Mesenchymal stem cell (in vitro differentiated cells and primary cell): ENCODE measurements around the gene SLC6A18.

Source experiments
- DNase-seq: peaks from one replicate; pipeline ENCODE4 v3.0.0-alpha.2; 2013
- H2AFZ ChIP-seq: one replicate; pipeline ENCODE4 v1.6.1; 2013; ENCODE audit warnings: low read depth, mild to moderate bottlenecking, control low read depth, inconsistent platforms, low read length, moderate library complexity
- H2AK5ac ChIP-seq: 2 replicates; pipeline ENCODE4 v1.6.1; 2013; ENCODE audit warnings: low read length, moderate library complexity, mild to moderate bottlenecking, inconsistent platforms; ENCODE audit not compliant: severe bottlenecking
- H2BK120ac ChIP-seq: one replicate; pipeline ENCODE4 v1.6.1; 2013; ENCODE audit warnings: low read depth, mild to moderate bottlenecking, inconsistent platforms, low read length, moderate library complexity
- H2BK12ac ChIP-seq, 2 experiments: one replicate each; pipeline ENCODE4 v1.6.1; 2013; ENCODE audit warnings: inconsistent platforms in 2 of 2, low read length in 2 of 2, mild to moderate bottlenecking in 2 of 2, moderate library complexity in 2 of 2, control low read depth in 1 of 2
- H2BK15ac ChIP-seq: one replicate; pipeline ENCODE4 v1.6.1; 2013; ENCODE audit warnings: mild to moderate bottlenecking, low read depth, inconsistent platforms; ENCODE audit not compliant: poor library complexity, severe bottlenecking
- H2BK5ac ChIP-seq: 2 replicates; pipeline ENCODE4 v1.6.1; 2013; ENCODE audit warnings: low read depth, mild to moderate bottlenecking, low read length, control low read depth, inconsistent platforms; ENCODE audit not compliant: poor library complexity, severe bottlenecking
- H3K14ac ChIP-seq, 2 experiments: one replicate each; pipeline ENCODE4 v1.6.1; 2013; ENCODE audit warnings: inconsistent platforms in 2 of 2, low read length in 2 of 2, control low read depth in 1 of 2, mild to moderate bottlenecking in 1 of 2, moderate library complexity in 1 of 2
- H3K18ac ChIP-seq, 2 experiments: one replicate each; pipeline ENCODE4 v1.6.1; 2013; ENCODE audit warnings: inconsistent platforms in 2 of 2, low read length in 2 of 2, control low read depth in 1 of 2, low read depth in 1 of 2, mild to moderate bottlenecking in 1 of 2
- H3K23ac ChIP-seq, 2 experiments: one replicate each; pipeline ENCODE4 v1.6.1; 2013; ENCODE audit warnings: inconsistent platforms in 2 of 2, low read length in 2 of 2, mild to moderate bottlenecking in 2 of 2, moderate library complexity in 2 of 2, control low read depth in 1 of 2
- H3K27ac ChIP-seq: 2 replicates; pipeline ENCODE4 v1.5.1; 2013; ENCODE audit warnings: mild to moderate bottlenecking, moderate library complexity, low read length, control low read depth, inconsistent platforms; ENCODE audit not compliant: poor library complexity, severe bottlenecking
- H3K27me3 ChIP-seq, 2 experiments: 2 replicates each; pipeline versions ENCODE4 v1.6.1 to v1.7.0; 2013; ENCODE audit warnings: low read length in 2 of 2, mild to moderate bottlenecking in 2 of 2, moderate library complexity in 2 of 2, control low read depth in 1 of 2, inconsistent platforms in 1 of 2; ENCODE audit not compliant: control insufficient read depth in 1 of 2, insufficient read depth in 1 of 2
- H3K36me3 ChIP-seq, 2 experiments: 2 replicates each; pipeline versions ENCODE4 v1.6.1 to v1.7.0; 2013; ENCODE audit warnings: low read length in 2 of 2, control low read depth in 1 of 2, inconsistent platforms in 1 of 2, low read depth in 1 of 2, mild to moderate bottlenecking in 1 of 2; ENCODE audit not compliant: insufficient read depth in 2 of 2, control insufficient read depth in 1 of 2
- H3K4ac ChIP-seq, 2 experiments: one replicate each; pipeline ENCODE4 v1.6.1; 2013; ENCODE audit warnings: inconsistent platforms in 2 of 2, low read length in 2 of 2, mild to moderate bottlenecking in 2 of 2, moderate library complexity in 2 of 2, control low read depth in 1 of 2, low read depth in 1 of 2
- H3K4me1 ChIP-seq: 2 replicates; pipeline ENCODE4 v1.6.1; 2013; ENCODE audit warnings: low read depth, low read length, control low read depth; ENCODE audit not compliant: control insufficient read depth, insufficient read depth
- H3K4me2 ChIP-seq: 2 replicates; pipeline ENCODE4 v1.6.1; 2013; ENCODE audit warnings: low read length, mild to moderate bottlenecking, inconsistent platforms; ENCODE audit not compliant: poor library complexity, severe bottlenecking
- H3K4me3 ChIP-seq, 2 experiments: 2 replicates each; pipeline versions ENCODE4 v1.5.1 to v1.7.0; 2013; ENCODE audit warnings: low read length in 2 of 2, mild to moderate bottlenecking in 2 of 2, control low read depth in 1 of 2, low read depth in 1 of 2; ENCODE audit not compliant: insufficient read depth in 1 of 2
- H3K79me1 ChIP-seq: replicated peaks from 2 replicates; pipeline ENCODE4 v1.6.1; 2013; ENCODE audit warnings: mild to moderate bottlenecking, control low read depth, low read length, inconsistent platforms; ENCODE audit not compliant: poor library complexity, severe bottlenecking
- H3K9ac ChIP-seq: 2 replicates; pipeline ENCODE4 v1.7.0; 2013; ENCODE audit warnings: mild to moderate bottlenecking, low read length, moderate library complexity
- H3K9me3 ChIP-seq: 2 replicates; pipeline ENCODE4 v1.7.0; 2013; ENCODE audit warnings: mild to moderate bottlenecking, low read length; ENCODE audit not compliant: control insufficient read depth
- H4K8ac ChIP-seq: one replicate; pipeline ENCODE4 v1.6.1; 2013; ENCODE audit warnings: inconsistent platforms, mild to moderate bottlenecking, low read length, moderate library complexity
- H4K91ac ChIP-seq: one replicate; pipeline ENCODE4 v1.6.1; 2013; ENCODE audit warnings: mild to moderate bottlenecking, low read length, inconsistent platforms
- WGBS: methylation state at CpG from one replicate; pipeline ENCODE4 v1.1.7; 2013; ENCODE audit warnings: mixed read lengths; 5-methylcytosine and 5-hydroxymethylcytosine counted together

Gene SLC6A18

GRCh38 chr5:1180841-1181271 is 44.3 kb upstream of the SLC6A18 start:
- Histone ChIP-seq H2AK5ac (no peak overlapping the region), H3K9me3 (no peaks in the 10 kb centered on the region), H3K14ac (no peak overlapping the region), H3K4me2 (no peak overlapping the region), H2BK5ac (peak overlapping the region; percentile 24), H4K8ac (no peak overlapping the region), H2BK120ac (no peak overlapping the region), H3K4me1 (no peaks in the 10 kb centered on the region), H2BK15ac (no peak overlapping the region), H3K9ac (no peak overlapping the region), H3K4ac (no peak overlapping the region), H2BK12ac (no peak overlapping the region), H2AFZ (no peak overlapping the region), H3K4me3 (no peak overlapping the region), H3K23ac (no peak overlapping the region), H4K91ac (no peak overlapping the region), H3K27me3 (peaks cover 18 to 35% of the 10 kb centered on the region in 2 experiments), H3K79me1 (no peaks in the 10 kb centered on the region), H3K18ac (no peak overlapping the region), H3K36me3 (no peaks in the 10 kb centered on the region), H3K27ac (no peak overlapping the region)
- DNase-seq: no peak
- WGBS: 90% methylated on average over 20 of the region's 20 CpGs

DNA sequence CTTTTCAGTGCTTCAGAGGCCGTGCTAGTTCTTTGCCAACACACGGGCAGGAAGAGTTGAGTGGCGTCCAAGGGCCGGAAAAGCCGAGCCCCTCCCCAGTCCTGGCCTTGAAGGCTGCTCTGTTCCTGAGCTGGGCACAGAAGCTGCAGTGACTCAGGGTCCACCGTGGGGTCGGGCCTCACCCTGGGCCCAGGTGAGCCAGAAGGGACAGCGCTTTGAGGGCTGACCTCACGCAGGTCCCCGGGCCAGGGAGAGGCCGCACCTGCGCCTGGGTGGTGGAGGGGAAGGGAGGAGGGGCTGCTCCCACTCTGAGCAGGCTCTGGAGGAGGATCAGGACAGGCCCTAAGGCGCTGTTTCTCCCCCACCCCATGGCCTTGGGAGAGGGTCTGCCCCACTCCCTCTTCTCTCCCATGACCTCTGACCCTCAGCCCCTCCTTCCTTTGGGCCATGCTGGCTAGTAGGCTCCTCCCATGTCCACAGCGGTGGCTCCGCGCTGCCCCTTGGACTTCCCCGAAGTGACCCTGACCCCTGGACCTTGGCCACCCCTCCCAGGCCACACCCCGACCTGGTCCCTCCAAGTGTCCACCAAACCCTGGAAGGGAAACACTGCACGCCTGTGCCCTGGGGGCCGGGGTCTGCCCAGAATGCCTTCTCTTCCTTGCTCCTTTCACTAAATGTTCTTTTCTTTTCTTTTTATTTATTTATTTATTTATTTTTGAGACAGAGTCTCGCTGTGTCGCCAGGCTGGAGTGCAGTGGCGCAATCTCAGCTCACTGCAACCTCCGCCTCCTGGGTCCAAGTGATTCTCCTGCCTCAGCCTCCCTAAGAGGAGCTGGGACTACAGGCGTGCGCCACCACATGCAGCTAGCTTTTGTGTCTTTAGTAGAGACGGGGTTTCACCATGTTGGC is 43.5 kb upstream of the SLC6A18 start:
- WGBS: 86% methylated on average over 20 of the region's 27 CpGs
- Histone ChIP-seq H2BK15ac (no peak overlapping the region), H3K14ac (no peak overlapping the region), H3K27me3 (peaks cover 20 to 39% of the 10 kb centered on the region in 2 experiments), H2BK120ac (no peak overlapping the region), H3K4me1 (no peaks in the 10 kb centered on the region), H3K4me2 (no peak overlapping the region), H3K27ac (no peak overlapping the region), H3K79me1 (no peaks in the 10 kb centered on the region), H2BK5ac (no peak overlapping the region), H4K91ac (no peak overlapping the region), H4K8ac (no peak overlapping the region), H3K18ac (no peak overlapping the region), H2AFZ (no peak overlapping the region), H2AK5ac (no peak overlapping the region), H3K9me3 (no peaks in the 10 kb centered on the region), H3K4ac (no peak overlapping the region), H3K4me3 (no peak overlapping the region), H3K9ac (no peak overlapping the region), H2BK12ac (no peak overlapping the region), H3K36me3 (no peaks in the 10 kb centered on the region), H3K23ac (no peak overlapping the region)
- DNase-seq: no peak

GRCh38 chr5:1182360-1182632 is 42.9 kb upstream of the SLC6A18 start:
- no peak overlapping the region for H4K8ac ChIP-seq
- no peaks in the 10 kb centered on the region for H3K9me3 ChIP-seq
- no peak overlapping the region for H3K9ac ChIP-seq
- no peak overlapping the region for H2BK5ac ChIP-seq
- no peak overlapping the region for H3K18ac ChIP-seq
- DNase-seq: no peak
- H3K79me1 ChIP-seq: no peaks in the 10 kb centered on the region
- no peak overlapping the region for H2BK12ac ChIP-seq
- no peak overlapping the region for H2AFZ ChIP-seq
- no peak overlapping the region for H3K27ac ChIP-seq
- no peak overlapping the region for H2AK5ac ChIP-seq
- no peak overlapping the region for H4K91ac ChIP-seq
- H3K27me3 ChIP-seq: peaks cover 20 to 40% of the 10 kb centered on the region in 2 experiments
- H3K23ac ChIP-seq: no peak overlapping the region
- H2BK120ac ChIP-seq: no peak overlapping the region
- no peaks in the 10 kb centered on the region for H3K4me1 ChIP-seq
- no peak overlapping the region for H3K4me3 ChIP-seq
- H3K36me3 ChIP-seq: no peaks in the 10 kb centered on the region
- no peak overlapping the region for H3K14ac ChIP-seq
- no peak overlapping the region for H3K4me2 ChIP-seq
- H2BK15ac ChIP-seq: no peak overlapping the region
- no peak overlapping the region for H3K4ac ChIP-seq
- 85% methylated on average over 6 of the region's 7 CpGs for WGBS

DNA sequence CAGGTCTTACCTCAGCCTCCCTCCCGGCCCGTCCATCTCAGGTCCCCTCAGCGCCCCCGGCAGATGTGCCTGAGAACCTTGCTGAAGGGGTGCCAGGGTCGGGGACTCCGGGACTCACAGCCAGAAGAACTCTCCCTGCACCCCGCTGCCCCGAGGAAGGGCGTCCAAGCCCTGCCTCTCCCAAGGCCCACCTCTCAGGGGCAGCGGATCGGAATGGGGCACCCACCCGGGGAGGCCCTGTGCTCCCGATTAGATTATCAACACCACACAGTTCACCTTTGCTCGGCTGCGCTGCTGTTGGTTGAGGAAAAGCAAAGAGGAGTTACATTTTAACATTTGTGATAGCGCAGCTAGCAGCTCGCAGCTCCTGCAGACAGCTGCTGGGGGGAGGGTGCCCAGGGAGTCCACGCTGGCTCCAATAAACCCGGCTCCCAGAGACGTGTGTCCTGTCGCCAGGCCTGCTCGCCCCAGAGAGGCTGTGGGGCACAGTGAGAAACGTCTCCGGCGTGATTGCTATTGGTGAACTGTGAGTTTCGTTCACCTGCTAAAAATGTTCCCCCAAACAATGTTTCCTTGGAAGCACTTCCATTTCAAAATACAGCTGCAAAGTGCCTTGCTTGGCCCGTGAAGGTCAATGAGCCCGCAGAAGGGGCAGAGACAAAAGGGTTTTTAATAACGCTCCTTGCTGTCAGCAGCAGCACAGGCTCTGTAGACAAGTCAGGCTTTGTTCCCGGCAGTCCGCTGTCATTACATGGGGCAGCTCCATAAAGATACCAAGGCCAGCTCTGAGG is 42.4 kb upstream of the SLC6A18 start:
- H3K23ac ChIP-seq: no peak overlapping the region
- no peak overlapping the region for H2BK12ac ChIP-seq
- H3K4me3 ChIP-seq: no peak overlapping the region
- H3K14ac ChIP-seq: no peak overlapping the region
- no peak overlapping the region for H3K18ac ChIP-seq
- H2BK15ac ChIP-seq: peak overlapping the region; percentile 83
- H2AFZ ChIP-seq: no peak overlapping the region
- H3K4me1 ChIP-seq: no peaks in the 10 kb centered on the region
- no peak overlapping the region for H3K27ac ChIP-seq
- no peak overlapping the region for H3K4ac ChIP-seq
- H4K91ac ChIP-seq: no peak overlapping the region
- DNase-seq: no peak
- no peak overlapping the region for H2BK5ac ChIP-seq
- no peaks in the 10 kb centered on the region for H3K79me1 ChIP-seq
- WGBS: 86% methylated on average over 31 of the region's 31 CpGs
- no peak overlapping the region for H2AK5ac ChIP-seq
- H4K8ac ChIP-seq: no peak overlapping the region
- no peak overlapping the region for H3K4me2 ChIP-seq
- peaks cover 20 to 44% of the 10 kb centered on the region in 2 experiments for H3K27me3 ChIP-seq
- no peaks in the 10 kb centered on the region for H3K9me3 ChIP-seq
- H3K36me3 ChIP-seq: no peaks in the 10 kb centered on the region
- H2BK120ac ChIP-seq: no peak overlapping the region
- H3K9ac ChIP-seq: no peak overlapping the region
